HG03378 (cell line): Measurements from ENCODE around the gene IGSF3.
"Not testable (repeated sequence)": the region's sequence is repeated elsewhere in the genome, so short reads cannot be mapped to it uniquely, and the experiment has no call there.

Source experiments
- ATAC-seq: cut with Tn5 transposase; IDR thresholded peaks from one replicate; pipeline ENCODE4 v1.9.1; 2021; ENCODE audit warnings: mild to moderate bottlenecking, moderate library complexity; ENCODE audit not compliant: unreplicated experiment

The IGSF3 gene

GRCh38 chr1:116664366-116664977 is 3.1 kb downstream of the IGSF3 start:
- ATAC-seq, result no peak

DNA sequence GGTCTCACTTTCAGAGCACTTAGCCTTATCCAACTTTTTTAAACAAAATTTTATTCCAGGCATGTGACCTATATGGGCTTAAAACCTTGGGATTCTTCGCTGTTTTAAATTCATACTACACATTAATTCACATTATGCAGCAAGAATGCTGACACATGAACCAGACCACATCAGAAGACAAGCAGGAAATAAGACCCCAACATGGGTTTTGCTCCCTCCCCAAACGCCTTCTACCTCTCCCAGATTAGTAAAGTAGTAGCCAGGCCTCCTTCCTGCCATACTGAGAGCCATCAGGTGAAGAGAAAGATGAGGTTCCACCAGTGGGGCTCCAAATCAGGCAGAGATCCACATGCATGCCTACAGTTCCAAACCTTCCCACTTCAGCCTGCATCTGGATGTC is 3.7 kb downstream of the IGSF3 start:
- ATAC-seq, result no peak

- no peak for ATAC-seq
Observed at GRCh38 chr1:116661633-116662032, 5.9 kb downstream of the IGSF3 start.

- not testable (repeated sequence) for ATAC-seq
Observed at GRCh38 chr1:116658645-116659044, 8.9 kb downstream of the IGSF3 start.

DNA sequence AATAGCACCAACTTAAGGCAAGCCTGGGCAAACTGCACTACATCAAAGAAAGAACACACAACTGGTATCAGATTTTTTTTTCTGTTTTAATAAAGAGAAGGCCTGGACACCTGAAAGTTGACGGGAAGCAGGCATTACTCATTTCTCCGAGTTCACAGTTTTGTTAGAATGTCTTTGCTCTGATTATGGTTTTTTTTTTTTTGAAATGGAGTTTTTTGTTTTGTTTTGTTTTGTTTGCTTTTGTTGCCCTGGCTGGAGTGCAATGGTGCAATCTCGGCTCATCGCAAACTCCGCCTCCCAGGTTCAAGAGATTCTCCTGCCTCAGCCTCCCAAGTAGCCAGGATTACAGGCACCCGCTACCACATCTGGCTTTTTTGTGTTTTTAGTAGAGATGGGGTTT is 9.7 kb downstream of the IGSF3 start:
- not testable (repeated sequence) for ATAC-seq

DNA sequence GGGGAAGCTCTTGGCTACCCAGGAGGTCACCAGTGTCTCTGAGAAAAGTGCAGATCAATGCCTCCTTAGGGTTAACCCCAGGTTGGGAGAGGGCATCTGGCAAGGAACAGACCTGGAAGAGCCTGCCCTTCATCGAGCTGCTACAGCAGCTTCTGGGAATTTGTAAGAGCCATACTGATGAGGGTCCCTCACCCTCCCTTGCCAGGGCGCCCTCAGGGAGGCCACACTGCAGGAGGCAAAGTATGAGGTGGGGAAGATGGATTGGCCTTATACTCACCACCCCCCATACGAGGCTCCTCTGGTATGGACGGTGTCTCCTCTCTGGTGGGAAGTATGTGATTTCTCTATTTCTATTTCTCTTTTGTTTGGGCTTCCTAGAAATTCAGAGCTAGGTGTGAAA is 13.2 kb downstream of the IGSF3 start:
- no peak for ATAC-seq

GRCh38 chr1:116652598-116652997 is 14.9 kb downstream of the IGSF3 start:
- not testable (repeated sequence) for ATAC-seq

DNA sequence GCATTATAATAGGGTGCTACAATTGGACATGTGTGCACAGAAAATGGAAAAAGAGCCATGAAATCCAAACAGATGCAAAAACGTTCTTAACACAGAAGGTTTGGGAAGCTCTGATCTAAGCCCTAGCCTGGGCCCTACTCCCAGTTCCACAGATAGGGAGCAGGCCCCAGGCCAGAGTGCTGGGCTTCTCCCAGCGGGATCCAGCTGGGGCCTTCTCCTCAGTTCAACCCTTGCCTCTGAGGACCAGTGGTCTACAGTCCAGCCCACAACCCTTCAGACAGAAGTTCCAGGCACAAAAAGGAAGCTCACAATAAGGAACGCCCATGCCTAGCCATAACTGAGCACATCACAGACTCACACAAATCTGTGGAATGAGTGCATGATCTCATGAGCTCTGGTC is 16.8 kb downstream of the IGSF3 start:
- not testable (repeated sequence) for ATAC-seq

DNA sequence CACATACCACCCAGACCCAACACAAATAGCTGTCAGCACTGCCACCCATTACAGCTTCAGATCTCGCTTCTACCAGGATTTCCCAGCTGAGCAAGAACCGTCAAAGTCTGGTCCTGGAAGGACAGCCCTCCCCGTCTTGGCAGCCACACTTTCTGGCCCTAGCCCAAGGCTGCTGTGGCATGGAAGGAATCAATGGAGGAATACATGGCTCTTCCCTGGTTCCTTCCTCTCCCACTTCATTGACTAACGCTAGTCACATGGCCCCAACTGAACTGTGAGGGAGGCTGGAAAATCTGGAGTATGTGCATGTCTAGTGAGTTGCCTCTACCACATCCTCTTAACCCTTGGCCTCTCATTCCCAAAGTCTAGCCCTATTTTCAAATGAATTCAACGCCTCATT is 18.5 kb downstream of the IGSF3 start:
- ATAC-seq, result not testable (repeated sequence)

GRCh38 chr1:116648325-116648724 is 19.2 kb downstream of the IGSF3 start:
- not testable (repeated sequence) for ATAC-seq

- ATAC-seq, result not testable (repeated sequence)
Observed at GRCh38 chr1:116647186-116647585, 20.3 kb downstream of the IGSF3 start.

DNA sequence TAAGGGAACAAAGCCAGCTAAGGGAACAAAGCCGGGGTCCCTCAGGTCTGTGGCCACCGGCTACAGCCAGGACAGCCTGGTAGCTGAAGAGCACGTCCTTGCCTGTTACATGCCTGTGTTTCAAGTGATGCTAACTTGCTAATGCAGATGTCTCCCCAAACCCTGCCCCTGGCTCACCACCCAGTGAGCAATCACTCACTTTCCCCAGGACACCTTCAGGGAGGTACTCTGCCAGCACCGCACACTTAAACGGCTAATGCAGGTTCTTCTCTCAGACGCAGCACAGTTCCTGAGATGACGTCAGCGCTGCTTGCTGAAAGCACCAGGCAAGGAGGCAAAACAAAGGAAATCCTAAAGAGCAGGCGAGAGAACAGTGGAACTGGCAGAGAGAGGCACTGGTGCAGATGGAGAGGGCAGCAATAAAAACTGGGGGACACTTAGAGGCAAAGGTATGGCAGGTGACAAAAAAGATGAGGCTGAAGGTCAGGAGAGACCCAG is 20.8 kb downstream of the IGSF3 start:
- not testable (repeated sequence) for ATAC-seq

DNA sequence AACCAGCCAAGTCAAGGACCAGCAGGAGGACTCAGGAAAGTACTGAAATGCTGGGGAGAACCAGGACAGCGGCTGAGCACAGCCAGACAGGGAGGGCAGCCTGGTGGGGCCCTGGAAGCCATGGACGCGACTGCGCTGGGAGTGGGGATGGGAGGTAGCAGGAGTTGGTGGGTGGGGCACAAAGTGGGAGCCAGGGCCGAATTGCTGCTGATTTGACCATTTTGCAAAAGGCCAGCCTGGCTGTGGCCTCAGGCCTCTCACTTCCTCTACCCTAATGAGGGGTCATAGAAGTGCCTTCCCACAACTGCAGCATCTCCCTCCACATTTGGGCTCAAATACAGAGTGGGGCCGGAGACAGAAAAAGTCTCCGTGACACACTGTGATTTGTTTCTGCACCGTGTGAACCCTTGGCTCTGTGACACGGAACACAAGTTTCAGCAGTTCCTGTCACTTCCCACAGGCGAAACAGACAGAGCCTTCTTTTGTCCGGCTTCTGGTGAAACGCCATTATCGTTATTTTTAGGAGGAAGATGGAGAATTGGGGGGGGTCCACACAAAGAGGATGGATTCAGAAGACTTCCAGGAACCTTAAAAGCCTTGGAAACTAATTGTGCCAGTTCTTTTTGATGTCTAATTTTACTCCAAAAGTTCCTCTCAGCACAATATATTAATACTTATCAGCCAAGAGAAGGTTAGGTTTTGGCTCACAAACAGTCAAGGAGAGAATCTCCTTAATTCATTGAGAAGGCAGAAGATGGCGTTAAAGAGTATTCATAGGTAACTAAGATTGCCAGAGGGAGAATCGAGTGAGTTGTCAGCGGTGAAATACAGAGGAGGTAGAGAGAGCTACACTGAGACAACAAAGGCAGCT is 21.5 kb downstream of the IGSF3 start:
- not testable (repeated sequence) for ATAC-seq

- not testable (repeated sequence) for ATAC-seq
Observed at GRCh38 chr1:116644993-116645392, 22.5 kb downstream of the IGSF3 start.

- not testable (repeated sequence) for ATAC-seq
Observed at GRCh38 chr1:116644096-116644495, 23.4 kb downstream of the IGSF3 start.

DNA sequence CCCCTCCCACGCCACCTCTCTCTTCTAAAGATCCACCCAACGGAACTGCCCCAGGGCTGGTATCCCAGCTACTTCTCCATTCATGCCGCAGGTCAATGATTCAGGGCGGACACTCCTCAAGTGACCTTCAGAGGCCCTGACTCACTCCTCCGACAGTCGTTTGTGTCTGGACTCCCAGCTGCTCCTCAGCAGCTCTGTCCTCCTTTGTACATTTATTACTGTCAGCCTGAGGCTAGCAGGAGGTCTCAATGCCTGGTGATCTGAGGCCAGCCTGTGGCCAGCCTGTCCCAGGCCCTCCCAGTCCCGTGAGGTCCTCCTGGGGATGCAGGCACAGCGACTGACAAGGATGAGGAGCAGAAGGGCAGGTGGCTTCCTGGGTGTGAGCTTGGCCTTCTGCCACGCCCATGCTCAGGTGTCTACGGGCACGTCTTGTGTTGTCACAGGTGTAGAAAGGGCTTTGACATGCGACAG is 24.2 kb downstream of the IGSF3 start:
- not testable (repeated sequence) for ATAC-seq

- ATAC-seq, result not testable (repeated sequence)
Observed at GRCh38 chr1:116642311-116643280, 24.9 kb downstream of the IGSF3 start.

DNA sequence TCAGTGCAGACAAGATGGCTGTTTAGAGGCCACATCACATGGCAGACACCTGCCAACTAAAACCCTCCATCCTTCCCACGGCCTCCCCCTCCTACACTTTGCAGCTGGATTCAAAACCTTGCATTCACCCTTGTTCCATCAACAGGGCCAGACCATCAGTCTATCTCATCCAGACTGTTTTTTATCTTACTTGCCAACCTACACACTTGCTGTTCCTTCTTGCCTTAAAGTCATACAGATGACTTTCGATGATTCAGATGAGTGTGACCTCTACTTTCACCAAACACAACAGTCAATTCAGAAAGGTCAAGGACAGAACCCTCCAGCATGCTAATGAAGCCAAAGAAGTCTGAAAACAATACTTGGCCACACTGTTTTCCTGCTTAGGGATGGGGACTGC is 29.9 kb downstream of the IGSF3 start:
- ATAC-seq, result not testable (repeated sequence)

DNA sequence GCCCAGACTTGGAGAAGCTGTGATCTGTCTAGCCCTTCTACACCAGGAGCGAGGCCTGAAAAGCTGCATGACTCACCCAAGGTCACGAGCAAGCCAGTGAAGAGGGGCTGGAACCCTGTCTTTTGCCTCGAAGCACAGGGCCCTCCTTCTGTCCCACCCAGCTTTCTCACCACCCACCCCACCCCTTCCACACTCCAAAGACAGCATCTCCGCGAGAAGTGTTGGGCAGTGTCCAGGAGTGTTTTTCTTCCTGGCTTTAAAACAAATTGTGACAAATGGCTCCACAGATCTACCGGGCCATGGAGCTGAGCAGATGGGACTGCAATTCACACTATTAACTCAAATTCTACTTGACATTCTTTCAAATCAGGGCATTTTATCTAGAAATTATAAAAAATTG is 30.9 kb downstream of the IGSF3 start:
- ATAC-seq, result not testable (repeated sequence)

DNA sequence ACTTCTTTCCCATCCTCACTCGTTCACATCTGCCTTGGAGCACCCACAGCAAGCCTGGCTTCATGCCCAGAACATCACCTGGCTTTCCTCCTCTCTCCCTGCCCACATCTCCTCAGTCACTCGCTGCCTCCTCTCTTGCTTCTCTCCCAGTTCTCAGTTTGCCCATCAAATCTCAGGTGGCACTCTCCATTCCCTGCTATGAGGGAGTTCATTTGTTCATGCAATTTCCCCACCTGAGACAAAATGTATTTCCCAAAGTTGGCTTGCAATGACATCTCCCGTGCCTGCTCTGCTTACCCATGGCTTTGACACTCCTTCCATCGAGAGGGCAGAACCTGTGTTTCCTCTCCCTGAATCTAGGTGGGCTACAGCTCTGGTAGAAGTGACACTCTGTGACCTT is 33.1 kb downstream of the IGSF3 start:
- ATAC-seq, result not testable (repeated sequence)
